Liver (tissue), 4 donors: Measurements from ENCODE around the gene BOD1L2. TPM values are rescaled to one million over a fixed set of nuclear protein-coding genes. Genes with fewer than 3 reads are reported as not detected.

Experiments
- polyA plus RNA-seq, 2 donors: library from polyadenylated mRNA; stranded (reverse) in 1 of 2; unstranded in 1 of 2; fragments of 200-250 nt in 1 of 2; fragments of >200 nt in 1 of 2; fragmentation: Nextera tagmentation in 1 of 2; extraction: Ambion mirVana in 1 of 2; gene quantifications; one replicate each; pipeline versions ENCODE4 v1.2.1 to v1.2.3, GENCODE V29; 2013 to 2015
- total RNA-seq, 2 donors: library from RNA; depleted of rRNA; stranded (reverse); fragments of >200 nt; gene quantifications; one replicate each; pipeline ENCODE4 v1.2.3, GENCODE V29; 2014
- donor health status: healthy.
- donor health status: healthy.
- donor health status: healthy.

BOD1L2 gene
- total and polyA plus RNA-seq, 4 donors: not detected

Other genes with a start within 250 kb of the BOD1L2 start
- 1 to 10 TPM in 1 of 2 donors, under 1 TPM in 1; under 0.01 to 3.0 TPM for gene ST8SIA3, start 205.5 kb downstream of the BOD1L2 start, total RNA-seq
- gene ST8SIA3, start 205.5 kb downstream of the BOD1L2 start, polyA plus RNA-seq: under 1 TPM; 0.07 to 0.57 TPM